Renal pelvis (tissue), 4 donors: ENCODE measurements around the gene CAMTA1. TPM values are rescaled to one million over a fixed set of nuclear protein-coding genes. Genes with fewer than 3 reads are reported as not detected.

ENCODE experiments used
- DNase-seq: peaks from one replicate; pipeline ENCODE4 v3.0.0-alpha.2; 2013
- polyA plus RNA-seq, 3 donors: library from polyadenylated mRNA; unstranded; fragments of 120-200 nt; gene quantifications; one replicate each; pipeline ENCODE4 v1.2.1, GENCODE V29; 2013; ENCODE audit not compliant: insufficient read length in 3 of 3

Gene CAMTA1
- polyA plus RNA-seq, 3 donors, result 72.3 to 83.1 (median 76.0) TPM

- no peak for DNase-seq
These were observed 464.9 kb downstream of the CAMTA1 start for GRCh38 chr1:7250176-7250575.

GRCh38 chr1:7250597-7251453 lies 465.6 kb downstream of the CAMTA1 start:
- DNase-seq, result no peak

- DNase-seq, result no peak
These were observed 466.2 kb downstream of the CAMTA1 start for GRCh38 chr1:7251454-7251800.

- DNase-seq, result no peak
These were observed 467.3 kb downstream of the CAMTA1 start for GRCh38 chr1:7252411-7253117.

- no peak for DNase-seq
These were observed 467.8 kb downstream of the CAMTA1 start for GRCh38 chr1:7253118-7253480.

GRCh38 chr1:7253988-7254587 lies 468.8 kb downstream of the CAMTA1 start:
- DNase-seq, result no peak

GRCh38 chr1:7255303-7256058 lies 470.2 kb downstream of the CAMTA1 start:
- DNase-seq, result no peak

- no peak for DNase-seq
These were observed 471.3 kb downstream of the CAMTA1 start for GRCh38 chr1:7256526-7256925.

- DNase-seq, result no peak
These were observed 472.0 kb downstream of the CAMTA1 start for GRCh38 chr1:7257225-7257624.

GRCh38 chr1:7258589-7259135 lies 473.4 kb downstream of the CAMTA1 start:
- DNase-seq, result no peak

- no peak for DNase-seq
These were observed 474.7 kb downstream of the CAMTA1 start for GRCh38 chr1:7259955-7260354.

- no peak for DNase-seq
These were observed 476.2 kb downstream of the CAMTA1 start for GRCh38 chr1:7261490-7261889.

- no peak for DNase-seq
These were observed 477.4 kb downstream of the CAMTA1 start for GRCh38 chr1:7262611-7263010.

- DNase-seq, result no peak
These were observed 478.0 kb downstream of the CAMTA1 start for GRCh38 chr1:7263021-7263960.

GRCh38 chr1:7264101-7264500 lies 478.8 kb downstream of the CAMTA1 start:
- no peak for DNase-seq

- peak; percentile 58 for DNase-seq
These were observed 480.6 kb downstream of the CAMTA1 start for GRCh38 chr1:7265771-7266371.

- no peak for DNase-seq
These were observed 481.3 kb downstream of the CAMTA1 start for GRCh38 chr1:7266561-7266960.

GRCh38 chr1:7267493-7267892 lies 482.2 kb downstream of the CAMTA1 start:
- DNase-seq, result no peak

GRCh38 chr1:7268983-7269382 lies 483.7 kb downstream of the CAMTA1 start:
- DNase-seq, result no peak

- DNase-seq, result no peak
These were observed 484.3 kb downstream of the CAMTA1 start for GRCh38 chr1:7269525-7269924.
